Liver (tissue), 9 donors: ENCODE results near the gene PRIMPOL. TPM values are rescaled to one million over a fixed set of nuclear protein-coding genes. Genes with fewer than 3 reads are reported as not detected.

Source experiments
- DNase-seq: peaks from one replicate; pipeline ENCODE4 v3.0.0-alpha.2; 2017; ENCODE audit warnings: low spot score
- H3K27ac ChIP-seq, 2 donors: one replicate each; pipeline ENCODE4 v1.7.0; 2013; ENCODE audit warnings: inconsistent platforms in 2 of 2, low read length in 2 of 2, control low read depth in 1 of 2, low read depth in 1 of 2, mild to moderate bottlenecking in 1 of 2
- H3K27me3 ChIP-seq, 4 donors: one replicate each; pipeline versions ENCODE4 v1.6.1 to v1.7.0; 2013; ENCODE audit warnings: low read length in 3 of 4, inconsistent platforms in 1 of 4, mild to moderate bottlenecking in 1 of 4, moderate library complexity in 1 of 4; ENCODE audit not compliant: control insufficient read depth in 4 of 4, insufficient read depth in 4 of 4
- H3K36me3 ChIP-seq, 4 donors: one replicate each; pipeline versions ENCODE4 v1.6.1 to v1.7.0; 2013; ENCODE audit warnings: low read length in 3 of 4, mild to moderate bottlenecking in 3 of 4, low read depth in 1 of 4, moderate library complexity in 1 of 4; ENCODE audit not compliant: control insufficient read depth in 4 of 4, insufficient read depth in 3 of 4
- H3K4me1 ChIP-seq, 4 donors: one replicate each; pipeline versions ENCODE4 v1.6.1 to v1.7.0; 2013; ENCODE audit warnings: low read length in 3 of 4, mild to moderate bottlenecking in 3 of 4, moderate library complexity in 1 of 4; ENCODE audit not compliant: control insufficient read depth in 4 of 4, insufficient read depth in 4 of 4
- H3K4me3 ChIP-seq, 3 donors: one replicate each; pipeline versions ENCODE4 v1.6.1 to v1.7.0; 2013; ENCODE audit warnings: low read length in 3 of 3, control low read depth in 1 of 3, low read depth in 1 of 3, mild to moderate bottlenecking in 1 of 3
- H3K9ac ChIP-seq, 2 donors: one replicate each; pipeline ENCODE4 v1.7.0; 2013; ENCODE audit warnings: low read length in 2 of 2, mild to moderate bottlenecking in 2 of 2, moderate library complexity in 2 of 2, control low read depth in 1 of 2, low read depth in 1 of 2
- H3K9me3 ChIP-seq, 4 donors: one replicate each; pipeline versions ENCODE4 v1.6.1 to v1.7.0; 2013; ENCODE audit warnings: low read length in 3 of 4; ENCODE audit not compliant: control insufficient read depth in 4 of 4
- EGR1 ChIP-seq, 2 donors: IDR thresholded peaks; 2 replicates each; pipeline ENCODE4 v1.6.1; 2016 to 2018; ENCODE audit warnings: antibody characterized with exemption in 2 of 2, low read depth in 2 of 2
- FOXA2 ChIP-seq: IDR thresholded peaks from 2 replicates; pipeline ENCODE4 v1.6.1; 2016; ENCODE audit warnings: antibody characterized with exemption
- GABPA ChIP-seq, 2 donors: IDR thresholded peaks in 1 of 2; conservative IDR thresholded peaks in 1 of 2; 2 replicates each; pipeline ENCODE4 v1.6.1; 2016; ENCODE audit warnings: antibody characterized with exemption in 2 of 2, mild to moderate bottlenecking in 1 of 2, moderate library complexity in 1 of 2
- HNF4G ChIP-seq: IDR thresholded peaks from 2 replicates; pipeline ENCODE4 v1.6.1; 2016; ENCODE audit warnings: antibody characterized with exemption
- JUND ChIP-seq, 2 donors: IDR thresholded peaks; 2 replicates each; pipeline ENCODE4 v1.6.1; 2016; ENCODE audit warnings: antibody characterized with exemption in 2 of 2
- NR2F2 ChIP-seq: IDR thresholded peaks from 2 replicates; pipeline ENCODE4 v1.6.1; 2016; ENCODE audit warnings: antibody characterized with exemption
- RAD21 ChIP-seq, 2 donors: IDR thresholded peaks; 2 replicates each; pipeline ENCODE4 v1.6.1; 2016; ENCODE audit warnings: antibody characterized with exemption in 2 of 2, mild to moderate bottlenecking in 2 of 2
- SP1 ChIP-seq: IDR thresholded peaks from 2 replicates; pipeline ENCODE4 v1.6.1; 2018; ENCODE audit warnings: antibody characterized with exemption, mild to moderate bottlenecking
- TAF1 ChIP-seq: conservative IDR thresholded peaks from 2 replicates; pipeline ENCODE4 v1.6.1; 2016; ENCODE audit warnings: antibody characterized with exemption, mild to moderate bottlenecking
- YY1 ChIP-seq: IDR thresholded peaks from 2 replicates; pipeline ENCODE4 v1.6.1; 2016; ENCODE audit warnings: antibody characterized with exemption, mild to moderate bottlenecking
- WGBS: extraction: QIAGEN DNeasy Blood & Tissue Kit; methylation state at CpG from one replicate; pipeline ENCODE4 v1.1.7; 2013; 5-methylcytosine and 5-hydroxymethylcytosine counted together
- polyA plus RNA-seq, 2 donors: library from polyadenylated mRNA; stranded (reverse) in 1 of 2; unstranded in 1 of 2; fragments of 200-250 nt in 1 of 2; fragments of >200 nt in 1 of 2; fragmentation: Nextera tagmentation in 1 of 2; extraction: Ambion mirVana in 1 of 2; gene quantifications; one replicate each; pipeline versions ENCODE4 v1.2.1 to v1.2.3, GENCODE V29; 2013 to 2015
- total RNA-seq, 2 donors: library from RNA; depleted of rRNA; stranded (reverse); fragments of >200 nt; gene quantifications; one replicate each; pipeline ENCODE4 v1.2.3, GENCODE V29; 2014
- TF ChIP-seq, protein P1 (sequence below): IDR thresholded peaks from 2 replicates; pipeline ENCODE4 v1.6.1; 2016; ENCODE audit warnings: antibody characterized with exemption, mild to moderate bottlenecking
- TF ChIP-seq, protein P2 (sequence below): IDR thresholded peaks from 2 replicates; pipeline ENCODE4 v1.6.1; 2016; ENCODE audit warnings: antibody characterized with exemption
- TF ChIP-seq, protein P3 (sequence below): IDR thresholded peaks from 2 replicates; pipeline ENCODE4 v1.6.1; 2016; ENCODE audit warnings: antibody characterized with exemption
- TF ChIP-seq, protein P4 (sequence below): IDR thresholded peaks from 2 replicates; pipeline ENCODE4 v1.6.1; 2016; ENCODE audit warnings: antibody characterized with exemption
- donor health status: healthy.
- donor health status: healthy.
- donor health status: healthy.
- donor health status: healthy.
- donor health status: healthy.

PRIMPOL gene
- total and polyA plus RNA-seq, 4 donors = 2.2 to 7.3 (median 5.5) TPM

DNA sequence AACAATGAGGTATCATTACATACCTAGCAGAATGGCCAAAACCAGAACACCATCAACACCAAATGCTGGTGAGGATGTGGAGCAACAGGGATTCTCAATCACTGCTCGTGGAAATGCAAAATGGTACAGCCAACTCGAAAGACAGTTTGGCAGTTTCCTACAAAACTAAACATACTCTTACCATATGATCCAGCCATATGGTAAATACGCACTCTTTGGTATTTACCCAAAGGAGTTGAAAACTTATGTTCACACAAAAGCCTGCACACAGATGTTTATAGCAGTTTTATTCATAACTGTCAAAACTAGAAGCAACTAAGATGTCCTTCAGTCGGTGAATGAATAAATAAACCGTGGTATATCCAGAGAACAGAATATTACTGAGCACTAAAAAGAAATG, 8.1 kb upstream of the PRIMPOL start:
- Histone ChIP-seq H3K4me3 (no peak overlapping the region), H3K36me3 (peaks cover 2 to 27% (median 16%) of the 10 kb centered on the region in 4 donors), H3K27me3 (no peaks in the 10 kb centered on the region), H3K9ac (no peak overlapping the region), H3K9me3 (no peaks in the 10 kb centered on the region), H3K27ac (no peak overlapping the region), H3K4me1 (peaks cover 5 to 18% (median 10%) of the 10 kb centered on the region in 4 donors)
- no peak for TF ChIP-seq JUND (IDR thresholded peaks at IDR 0.05)
- no peak for TF ChIP-seq RAD21 (IDR thresholded peaks at IDR 0.05)
- TF ChIP-seq SP1 = no peak
- TF ChIP-seq, protein P1, sequence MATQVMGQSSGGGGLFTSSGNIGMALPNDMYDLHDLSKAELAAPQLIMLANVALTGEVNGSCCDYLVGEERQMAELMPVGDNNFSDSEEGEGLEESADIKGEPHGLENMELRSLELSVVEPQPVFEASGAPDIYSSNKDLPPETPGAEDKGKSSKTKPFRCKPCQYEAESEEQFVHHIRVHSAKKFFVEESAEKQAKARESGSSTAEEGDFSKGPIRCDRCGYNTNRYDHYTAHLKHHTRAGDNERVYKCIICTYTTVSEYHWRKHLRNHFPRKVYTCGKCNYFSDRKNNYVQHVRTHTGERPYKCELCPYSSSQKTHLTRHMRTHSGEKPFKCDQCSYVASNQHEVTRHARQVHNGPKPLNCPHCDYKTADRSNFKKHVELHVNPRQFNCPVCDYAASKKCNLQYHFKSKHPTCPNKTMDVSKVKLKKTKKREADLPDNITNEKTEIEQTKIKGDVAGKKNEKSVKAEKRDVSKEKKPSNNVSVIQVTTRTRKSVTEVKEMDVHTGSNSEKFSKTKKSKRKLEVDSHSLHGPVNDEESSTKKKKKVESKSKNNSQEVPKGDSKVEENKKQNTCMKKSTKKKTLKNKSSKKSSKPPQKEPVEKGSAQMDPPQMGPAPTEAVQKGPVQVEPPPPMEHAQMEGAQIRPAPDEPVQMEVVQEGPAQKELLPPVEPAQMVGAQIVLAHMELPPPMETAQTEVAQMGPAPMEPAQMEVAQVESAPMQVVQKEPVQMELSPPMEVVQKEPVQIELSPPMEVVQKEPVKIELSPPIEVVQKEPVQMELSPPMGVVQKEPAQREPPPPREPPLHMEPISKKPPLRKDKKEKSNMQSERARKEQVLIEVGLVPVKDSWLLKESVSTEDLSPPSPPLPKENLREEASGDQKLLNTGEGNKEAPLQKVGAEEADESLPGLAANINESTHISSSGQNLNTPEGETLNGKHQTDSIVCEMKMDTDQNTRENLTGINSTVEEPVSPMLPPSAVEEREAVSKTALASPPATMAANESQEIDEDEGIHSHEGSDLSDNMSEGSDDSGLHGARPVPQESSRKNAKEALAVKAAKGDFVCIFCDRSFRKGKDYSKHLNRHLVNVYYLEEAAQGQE = no peak
- TF ChIP-seq HNF4G = no peak
- no peak for TF ChIP-seq FOXA2
- no peak for TF ChIP-seq EGR1 (IDR thresholded peaks at IDR 0.05; ENCODE audit: low read depth in 2 of 2)
- TF ChIP-seq, protein P2, sequence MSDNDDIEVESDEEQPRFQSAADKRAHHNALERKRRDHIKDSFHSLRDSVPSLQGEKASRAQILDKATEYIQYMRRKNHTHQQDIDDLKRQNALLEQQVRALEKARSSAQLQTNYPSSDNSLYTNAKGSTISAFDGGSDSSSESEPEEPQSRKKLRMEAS = no peak
- TF ChIP-seq YY1 = no peak
- no peak for TF ChIP-seq TAF1
- TF ChIP-seq, protein P3, sequence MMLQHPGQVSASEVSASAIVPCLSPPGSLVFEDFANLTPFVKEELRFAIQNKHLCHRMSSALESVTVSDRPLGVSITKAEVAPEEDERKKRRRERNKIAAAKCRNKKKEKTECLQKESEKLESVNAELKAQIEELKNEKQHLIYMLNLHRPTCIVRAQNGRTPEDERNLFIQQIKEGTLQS = no peak
- no peak for TF ChIP-seq NR2F2
- TF ChIP-seq, protein P4, sequence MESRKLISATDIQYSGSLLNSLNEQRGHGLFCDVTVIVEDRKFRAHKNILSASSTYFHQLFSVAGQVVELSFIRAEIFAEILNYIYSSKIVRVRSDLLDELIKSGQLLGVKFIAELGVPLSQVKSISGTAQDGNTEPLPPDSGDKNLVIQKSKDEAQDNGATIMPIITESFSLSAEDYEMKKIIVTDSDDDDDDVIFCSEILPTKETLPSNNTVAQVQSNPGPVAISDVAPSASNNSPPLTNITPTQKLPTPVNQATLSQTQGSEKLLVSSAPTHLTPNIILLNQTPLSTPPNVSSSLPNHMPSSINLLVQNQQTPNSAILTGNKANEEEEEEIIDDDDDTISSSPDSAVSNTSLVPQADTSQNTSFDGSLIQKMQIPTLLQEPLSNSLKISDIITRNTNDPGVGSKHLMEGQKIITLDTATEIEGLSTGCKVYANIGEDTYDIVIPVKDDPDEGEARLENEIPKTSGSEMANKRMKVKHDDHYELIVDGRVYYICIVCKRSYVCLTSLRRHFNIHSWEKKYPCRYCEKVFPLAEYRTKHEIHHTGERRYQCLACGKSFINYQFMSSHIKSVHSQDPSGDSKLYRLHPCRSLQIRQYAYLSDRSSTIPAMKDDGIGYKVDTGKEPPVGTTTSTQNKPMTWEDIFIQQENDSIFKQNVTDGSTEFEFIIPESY = no peak
- WGBS = 97% methylated on average over 5 of the region's 5 CpGs
- DNase-seq = no peak

DNA sequence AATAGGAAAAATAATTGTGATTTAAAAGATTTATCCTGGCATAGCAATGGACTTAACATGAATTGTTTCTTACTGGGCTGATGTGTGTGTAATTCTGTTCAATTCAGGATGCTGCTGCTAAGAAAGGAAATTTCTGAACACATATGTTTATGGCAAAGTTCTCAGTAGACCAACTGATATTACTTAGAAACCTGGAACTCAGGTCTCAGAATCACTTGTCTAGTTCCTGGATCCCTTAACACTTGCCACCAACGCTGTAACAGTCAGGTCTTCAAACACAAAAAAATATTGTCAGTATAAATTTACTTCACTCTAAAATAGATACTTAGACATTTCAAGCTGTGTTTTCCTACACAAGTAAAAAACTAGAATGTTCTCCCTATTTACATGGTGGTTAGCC, 5.8 kb upstream of the PRIMPOL start:
- peaks cover 0 to 15% (median 4%) of the 10 kb centered on the region in 4 donors for H3K36me3 ChIP-seq
- no peak for DNase-seq
- peaks cover 5 to 39% (median 28%) of the 10 kb centered on the region in 4 donors for H3K4me1 ChIP-seq
- H3K27ac ChIP-seq = no peak overlapping the region
- 93% methylated on average over 1 of the region's 1 CpG for WGBS
- H3K27me3 ChIP-seq = no peaks in the 10 kb centered on the region
- no peak overlapping the region for H3K9ac ChIP-seq
- TF ChIP-seq, protein P4 = no peak
- TF ChIP-seq SP1 (no peak), RAD21 (IDR thresholded peaks at IDR 0.05) (no peak), EGR1 (IDR thresholded peaks at IDR 0.05; ENCODE audit: low read depth in 2 of 2) (no peak), HNF4G (no peak), GABPA (IDR thresholded peaks at IDR 0.05 in 1 of 2, conservative IDR thresholded peaks at IDR 0.05 in 1 of 2) (no peak), YY1 (no peak), TAF1 (no peak)
- TF ChIP-seq, protein P3 = no peak
- no peaks in the 10 kb centered on the region for H3K9me3 ChIP-seq
- H3K4me3 ChIP-seq = no peak overlapping the region
